ENCODE data around the gene TMEM94.
"Not testable (repeated sequence)": the region's sequence is repeated elsewhere in the genome, so short reads cannot be mapped to it uniquely, and the experiment has no call there.

The TMEM94 gene

DNA sequence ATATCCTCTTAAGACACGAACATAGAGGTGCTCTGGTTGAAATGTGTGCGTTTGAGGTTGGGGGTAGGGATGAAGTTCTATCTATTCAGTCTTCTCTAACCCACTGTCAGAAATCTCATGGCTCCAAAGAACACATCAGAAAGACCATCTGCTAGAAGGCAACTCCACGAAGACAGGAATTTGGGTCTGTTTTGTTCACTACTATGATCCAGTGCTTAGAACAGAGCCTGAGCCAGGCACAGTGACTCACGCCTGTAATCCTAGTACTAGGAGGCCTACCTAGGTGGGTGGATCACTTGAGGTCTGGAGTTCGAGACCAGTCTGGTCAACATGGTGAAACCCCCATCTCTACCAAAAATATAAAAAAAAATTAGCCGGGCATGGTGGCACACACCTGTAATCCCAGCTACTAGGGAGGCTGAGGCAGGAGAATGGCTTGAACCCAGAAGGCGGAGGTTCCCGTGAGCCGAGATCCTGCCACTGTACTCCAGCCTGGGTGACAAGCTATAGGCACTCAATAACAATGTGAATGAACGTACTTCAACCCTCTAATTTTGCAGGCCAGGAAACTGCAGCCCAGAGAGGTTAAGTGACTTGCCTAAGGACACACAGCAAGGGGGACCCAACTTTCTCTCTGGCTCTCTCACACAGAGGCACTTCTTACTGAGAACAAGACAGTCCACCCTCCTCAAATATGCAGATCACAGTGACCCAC lies 56.6 kb downstream of the TMEM94 start:
- DNase-seq: no peak

DNA sequence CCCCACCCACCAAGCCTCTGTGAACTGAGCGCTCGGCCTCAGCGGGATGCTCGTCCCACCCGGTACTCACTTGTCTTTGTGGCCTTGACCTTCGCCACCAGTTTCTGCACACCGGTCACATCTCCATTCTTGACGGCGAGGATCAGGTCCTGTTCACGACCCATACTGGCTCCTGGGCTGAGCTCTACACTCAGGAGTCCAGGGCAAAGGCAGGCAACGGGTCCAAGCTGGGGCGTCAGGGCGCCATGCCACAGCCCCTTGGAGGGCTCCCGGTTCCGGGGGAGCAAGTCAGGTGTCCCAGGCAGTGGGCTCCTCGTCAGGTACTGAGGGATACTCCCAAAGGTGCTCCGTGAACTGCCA lies 57.2 kb downstream of the TMEM94 start:
- no peak for DNase-seq

DNA sequence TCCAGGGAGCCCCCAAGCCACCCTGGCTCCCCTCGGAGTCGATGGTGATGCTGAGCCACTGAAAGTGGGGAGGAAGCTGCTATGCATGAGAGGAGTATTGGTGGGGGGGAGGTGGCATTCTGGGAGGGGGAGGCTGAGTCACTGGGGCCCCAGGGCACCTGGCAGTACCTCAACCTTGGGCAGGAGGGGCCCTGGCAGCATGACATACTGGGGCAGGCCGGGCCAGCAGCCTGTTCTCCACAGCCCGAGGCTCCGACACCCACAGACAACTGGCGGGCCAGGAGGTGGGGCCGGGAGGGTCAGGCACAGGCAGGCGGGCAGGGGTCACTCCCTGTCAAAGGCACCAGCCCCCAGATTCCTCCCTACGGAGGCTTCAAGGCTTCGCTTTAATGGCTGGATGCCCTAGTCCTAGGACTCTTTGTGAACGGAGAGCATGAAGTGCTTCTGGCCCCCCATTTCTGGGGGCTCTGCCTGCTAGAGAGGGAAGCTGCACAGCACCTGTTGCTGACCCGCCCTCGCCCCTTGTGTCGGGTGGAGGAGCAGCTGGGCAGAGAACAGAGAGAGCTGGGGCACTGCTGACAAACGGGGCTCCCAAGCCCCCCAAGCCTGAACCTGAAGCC lies 58.0 kb downstream of the TMEM94 start:
- peak in 1 of 2 experiments; percentile 6 for DNase-seq

DNA sequence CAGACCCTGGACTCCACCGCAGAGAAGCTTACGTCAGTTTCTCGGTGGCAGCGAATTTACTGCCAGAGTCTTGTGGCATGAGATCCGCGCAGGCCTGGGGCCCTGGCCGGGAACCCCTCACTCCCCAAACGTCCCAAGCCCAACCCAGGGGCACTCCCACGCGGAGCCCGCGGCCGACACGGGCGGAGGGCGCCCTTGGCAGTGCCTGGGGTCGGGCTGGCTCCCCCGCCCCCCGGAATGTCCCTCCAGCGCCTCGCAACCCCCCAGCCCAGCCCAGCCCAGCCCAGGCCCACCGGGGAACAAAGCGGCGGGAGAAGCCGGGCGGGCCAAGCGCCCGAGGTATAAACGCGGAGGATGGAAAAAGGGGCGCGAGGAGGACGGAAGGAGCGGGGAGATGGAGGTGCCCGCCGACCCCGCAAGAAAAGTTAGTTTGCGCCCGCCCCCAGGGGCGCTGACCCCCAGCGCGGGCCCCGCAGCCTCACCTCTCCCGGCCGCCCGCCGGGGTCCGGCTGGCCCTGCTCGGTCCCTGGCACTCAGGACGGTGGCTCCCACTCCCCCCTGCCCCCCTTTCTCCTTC lies 58.6 kb downstream of the TMEM94 start:
- no peak for DNase-seq

DNA sequence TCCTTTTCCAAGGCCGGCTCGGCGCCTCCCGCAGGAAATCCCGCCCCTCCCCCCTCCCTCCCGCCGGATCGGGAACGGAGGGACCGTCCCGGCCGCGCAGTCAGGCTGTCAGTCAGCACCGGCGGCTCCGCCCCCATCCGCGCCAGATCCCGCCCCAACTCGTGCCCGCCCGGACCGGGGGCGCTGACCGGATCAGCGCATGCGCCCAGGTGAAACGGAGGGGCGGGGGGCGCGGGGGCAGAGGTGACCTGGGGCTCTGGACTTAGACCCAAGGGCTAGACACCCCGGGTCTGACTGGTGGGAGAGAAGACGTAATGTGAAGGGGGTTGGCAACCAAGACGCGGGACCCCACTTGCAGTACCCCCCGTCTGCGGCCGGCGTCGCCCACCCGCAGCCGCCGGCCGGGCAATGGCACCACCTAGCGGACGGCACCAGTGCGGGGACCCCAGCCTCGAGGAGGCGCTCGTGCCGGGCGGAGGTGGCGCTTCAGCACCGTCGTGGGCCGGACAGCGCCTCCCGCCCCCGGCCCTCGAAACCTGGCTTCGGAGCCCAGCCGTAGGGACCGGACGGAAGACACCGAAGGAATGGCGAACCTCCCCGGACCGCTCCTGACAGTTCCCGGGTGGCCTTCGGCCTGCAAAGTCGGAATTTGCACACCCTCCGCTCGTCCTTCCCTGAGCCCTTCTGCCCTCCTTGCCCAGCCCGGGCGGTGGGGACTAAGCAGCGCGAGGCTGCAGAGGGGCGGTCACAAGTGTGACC lies 59.2 kb downstream of the TMEM94 start, which contains the start of gene CASKIN2:
Gene CASKIN2, minus strand, starts transcription at position 42 of the 759 bp plus-strand sequence. CDS start 1,733 bp downstream, outside the sequence.
- peak; percentile 65 for DNase-seq

DNA sequence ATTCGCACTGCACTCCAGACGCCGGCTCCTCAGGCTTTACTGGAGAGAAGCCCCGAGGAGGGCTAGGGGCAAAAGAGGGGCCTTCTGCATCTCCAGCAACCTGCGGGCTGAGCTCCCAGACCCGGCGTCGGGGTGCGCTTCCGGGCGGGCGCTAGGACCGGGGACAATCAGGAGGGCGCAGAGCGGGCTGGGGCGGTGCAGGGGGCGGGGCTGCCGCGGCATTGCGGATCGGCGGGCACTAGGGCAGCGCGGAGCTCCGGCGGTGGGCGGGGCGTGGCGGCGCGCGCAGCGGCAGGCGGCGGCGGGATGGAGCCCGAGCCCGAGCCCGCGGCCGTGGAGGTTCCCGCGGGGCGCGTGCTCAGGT lies 59.8 kb downstream of the TMEM94 start, which contains the start of gene TSEN54:
Gene TSEN54, plus strand, starts transcription at position 274 of the 364 bp plus-strand sequence. Its CDS starts 33 bp downstream, at position 307.
- DNase-seq: peak; percentile 94

DNA sequence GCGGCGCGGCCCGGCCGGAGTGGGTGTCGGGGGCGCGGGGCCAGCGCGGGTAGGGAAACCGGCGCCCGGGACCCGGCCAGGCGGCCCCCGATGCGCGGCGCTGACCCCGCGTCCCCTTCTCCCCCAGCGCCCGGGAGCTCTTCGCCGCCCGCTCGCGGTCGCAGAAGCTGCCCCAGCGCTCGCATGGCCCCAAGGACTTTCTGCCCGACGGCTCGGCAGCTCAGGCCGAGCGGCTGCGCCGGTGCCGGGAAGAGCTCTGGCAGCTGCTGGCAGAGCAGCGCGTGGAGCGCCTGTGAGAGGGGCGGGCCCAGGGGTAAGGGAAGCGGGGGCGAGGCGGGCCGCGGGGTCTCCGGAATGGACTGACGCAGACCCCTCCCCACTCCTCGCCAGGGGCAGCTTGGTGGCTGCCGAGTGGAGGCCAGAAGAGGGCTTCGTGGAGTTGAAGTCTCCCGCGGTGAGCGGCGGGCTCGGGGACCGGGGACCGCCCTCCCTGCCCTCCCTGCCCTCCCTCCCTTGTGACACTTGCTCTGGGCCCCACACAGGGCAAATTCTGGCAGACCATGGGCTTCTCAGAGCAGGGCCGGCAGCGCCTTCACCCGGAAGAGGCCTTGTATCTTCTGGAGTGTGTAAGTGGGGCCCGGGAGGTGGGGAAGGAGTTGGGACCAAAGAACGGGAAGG lies 60.3 kb downstream of the TMEM94 start:
- DNase-seq: peak; percentile 20 to 26

DNA sequence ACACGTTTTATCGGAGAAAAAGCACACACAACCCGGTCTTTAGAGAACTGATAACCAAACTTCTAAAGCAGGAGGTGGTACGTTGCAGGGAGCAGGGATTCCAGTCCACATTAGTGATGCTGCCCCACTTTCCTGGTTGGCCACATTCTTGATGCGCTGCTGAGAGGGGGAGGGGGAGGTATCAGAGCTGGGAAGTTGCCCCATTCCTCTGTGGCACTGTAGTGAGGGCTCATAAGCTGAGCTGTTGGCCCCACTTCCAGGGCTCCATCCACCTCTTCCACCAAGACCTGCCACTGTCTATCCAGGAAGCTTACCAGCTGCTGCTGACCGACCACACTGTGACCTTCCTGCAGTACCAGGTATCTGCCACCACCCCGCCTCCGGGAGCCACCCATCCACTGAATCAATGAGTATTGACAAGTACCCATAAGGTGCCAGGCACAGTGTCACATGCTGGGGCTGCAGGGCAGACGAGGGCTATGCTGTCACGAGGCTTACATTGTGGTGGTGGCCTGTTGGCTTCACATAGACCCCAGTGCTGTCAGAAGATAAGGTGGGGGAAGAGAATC lies 60.9 kb downstream of the TMEM94 start:
- peak; percentile 16 to 20 for DNase-seq

DNA sequence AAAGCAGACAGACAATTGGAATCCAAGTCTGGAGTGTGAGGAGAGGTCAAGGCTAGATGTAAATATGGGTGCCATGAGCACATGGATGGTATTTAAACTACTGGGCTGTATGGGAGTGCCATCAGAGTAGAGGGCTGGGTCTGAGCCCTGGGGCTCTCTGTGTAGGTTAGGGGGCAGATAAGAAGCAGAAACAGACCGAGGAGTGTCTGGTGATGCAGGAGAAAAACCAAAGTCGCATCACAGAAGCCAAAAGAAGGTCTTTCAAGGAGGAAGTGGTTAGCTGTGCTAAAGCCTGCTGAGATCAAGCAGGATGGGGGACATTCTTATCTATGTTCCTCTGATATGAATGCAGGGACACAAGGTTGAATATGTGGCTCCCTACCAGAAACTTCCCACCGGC lies 61.8 kb downstream of the TMEM94 start:
- DNase-seq: no peak

DNA sequence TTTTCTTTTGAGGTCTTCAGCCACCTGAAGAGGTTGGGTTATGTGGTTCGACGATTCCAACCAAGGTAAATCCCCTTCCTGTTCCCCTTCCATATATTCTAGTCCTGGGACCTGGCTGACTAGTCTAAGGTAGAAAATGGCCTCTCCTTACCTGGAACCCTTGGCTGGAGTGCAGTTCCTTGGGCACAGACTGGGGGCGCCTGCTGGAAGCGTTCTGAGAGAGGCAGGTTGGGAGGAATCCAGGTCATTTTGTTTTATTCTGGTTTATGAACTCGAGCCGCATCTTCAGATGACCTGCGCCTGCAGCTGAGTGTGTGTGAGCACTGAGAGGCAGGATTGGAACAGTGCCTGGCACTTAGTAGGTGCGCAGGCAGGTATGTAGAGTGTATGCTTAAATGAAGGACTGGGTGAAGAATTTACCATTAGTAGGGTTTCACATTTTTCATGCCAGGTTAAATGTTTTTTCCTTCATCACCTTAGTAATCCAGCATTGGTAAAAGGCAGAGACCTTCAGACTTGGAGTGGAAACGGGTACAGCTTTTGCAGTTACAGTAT lies 62.6 kb downstream of the TMEM94 start:
- DNase-seq: no peak

DNA sequence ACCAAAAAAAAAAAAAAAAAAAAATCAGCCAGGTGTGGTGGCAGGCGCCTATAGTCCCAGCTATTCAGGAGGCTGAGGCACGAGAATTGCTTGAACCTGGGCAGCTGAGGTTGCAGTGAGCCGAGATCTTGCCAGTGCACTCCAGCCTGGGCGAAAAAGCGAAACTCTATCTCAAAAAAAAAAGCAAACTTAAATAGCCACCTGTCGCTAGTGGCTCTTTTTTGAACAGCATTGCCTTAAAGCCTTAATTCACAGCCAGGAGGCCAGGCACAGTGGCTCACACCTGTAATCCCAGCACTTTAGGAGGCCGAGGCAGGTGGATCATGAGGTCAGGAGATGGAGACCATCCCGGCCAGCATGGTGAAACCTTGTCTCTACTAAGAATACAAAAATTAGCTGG lies 64.0 kb downstream of the TMEM94 start:
- DNase-seq: not testable (repeated sequence)

DNA sequence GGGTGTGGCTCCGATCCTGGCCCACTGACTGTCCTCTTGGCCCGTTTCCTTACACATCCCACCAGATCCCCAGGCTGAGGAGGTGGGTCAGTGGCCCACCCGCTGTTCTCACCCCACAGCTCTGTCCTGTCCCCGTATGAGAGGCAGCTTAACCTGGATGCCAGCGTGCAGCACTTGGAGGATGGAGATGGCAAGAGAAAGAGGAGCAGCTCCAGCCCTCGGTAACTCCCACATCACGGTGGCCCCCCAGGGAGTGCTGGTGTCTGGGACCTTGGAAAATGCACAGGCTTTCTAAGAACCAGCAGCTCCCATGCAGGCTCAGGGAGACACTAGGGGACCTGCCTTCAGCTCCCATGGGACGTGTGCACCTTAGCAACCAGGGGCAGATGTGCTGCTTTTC lies 64.9 kb downstream of the TMEM94 start:
- no peak for DNase-seq

DNA sequence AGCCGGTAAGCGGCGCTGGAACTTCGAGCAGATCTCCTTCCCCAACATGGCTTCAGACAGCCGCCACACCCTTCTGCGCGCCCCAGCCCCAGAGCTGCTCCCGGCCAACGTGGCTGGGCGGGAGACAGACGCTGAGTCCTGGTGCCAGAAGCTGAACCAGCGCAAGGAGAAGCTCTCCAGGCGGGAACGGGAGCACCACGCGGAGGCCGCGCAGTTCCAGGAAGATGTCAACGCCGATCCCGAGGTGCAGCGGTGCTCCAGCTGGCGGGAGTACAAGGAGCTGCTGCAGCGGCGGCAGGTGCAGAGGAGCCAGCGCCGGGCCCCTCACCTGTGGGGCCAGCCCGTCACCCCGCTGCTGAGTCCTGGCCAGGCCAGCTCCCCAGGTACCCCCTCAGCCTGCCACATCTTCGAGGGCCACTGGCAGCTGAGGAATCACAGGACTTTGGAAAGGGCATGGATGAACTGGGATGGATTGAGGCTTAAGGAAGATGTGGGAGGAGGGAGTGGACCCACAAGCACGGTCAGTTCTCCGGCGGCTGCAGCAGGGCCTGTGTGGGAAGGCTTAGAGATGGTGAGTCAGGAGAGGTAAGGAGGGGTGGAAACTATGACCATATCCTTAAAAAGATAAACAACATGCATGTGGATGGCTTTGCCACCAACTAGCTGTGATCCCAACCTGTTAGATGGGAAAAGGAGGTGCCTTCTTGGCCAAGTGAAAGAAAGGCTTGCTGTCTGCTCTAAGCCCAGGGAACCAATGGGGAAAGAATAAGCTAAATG lies 65.7 kb downstream of the TMEM94 start:
- no peak for DNase-seq

DNA sequence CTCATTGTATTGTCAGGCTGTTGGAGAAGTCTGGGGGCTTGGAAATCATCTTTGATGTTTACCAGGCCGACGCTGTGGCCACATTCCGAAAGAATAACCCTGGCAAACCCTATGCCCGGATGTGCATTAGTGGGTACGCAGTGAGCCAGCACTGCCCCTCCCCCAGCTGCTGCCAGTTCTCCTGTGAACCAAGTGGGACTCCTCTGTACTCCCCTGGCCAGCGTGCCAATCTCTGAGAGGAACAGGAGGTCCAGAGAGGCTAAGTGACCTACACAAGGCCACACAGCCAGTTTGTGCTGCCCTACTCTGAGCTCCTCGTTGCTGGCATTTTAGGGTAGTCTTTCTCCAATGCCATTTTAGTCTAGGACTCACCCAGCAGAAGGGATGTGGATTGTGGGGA lies 67.2 kb downstream of the TMEM94 start:
- DNase-seq: no peak

DNA sequence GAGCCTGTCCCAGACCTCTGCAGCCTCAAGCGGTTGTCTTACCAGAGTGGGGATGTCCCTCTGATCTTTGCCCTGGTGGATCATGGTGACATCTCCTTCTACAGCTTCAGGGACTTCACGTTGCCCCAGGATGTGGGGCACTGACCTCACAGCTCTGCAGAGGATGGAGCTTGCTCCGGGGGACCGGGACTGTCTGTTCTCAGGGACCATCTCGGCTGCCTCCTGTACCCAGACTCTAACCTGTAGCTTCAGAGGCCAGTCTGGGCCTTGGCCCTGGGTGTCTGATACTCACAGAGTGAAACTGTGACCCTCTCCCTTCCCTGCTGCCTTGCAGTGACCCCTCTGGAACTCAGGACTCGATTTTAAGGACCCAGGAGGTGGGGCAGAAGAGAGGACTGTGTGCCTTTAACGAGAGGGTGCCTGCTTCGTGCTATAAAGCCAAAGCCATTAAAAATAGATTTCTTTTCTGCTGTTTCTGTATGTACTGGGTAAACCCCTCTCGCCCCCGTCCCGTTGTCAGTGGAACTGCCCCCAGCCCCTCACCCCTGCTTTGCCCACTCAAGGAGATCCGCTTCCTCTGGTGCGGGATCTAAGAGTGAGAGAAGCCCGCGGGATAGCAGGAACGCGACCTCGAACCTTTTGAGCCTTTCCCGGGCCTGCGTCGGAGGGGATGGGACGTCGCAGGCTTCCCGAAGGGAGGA lies 68.0 kb downstream of the TMEM94 start:
- DNase-seq: no peak

DNA sequence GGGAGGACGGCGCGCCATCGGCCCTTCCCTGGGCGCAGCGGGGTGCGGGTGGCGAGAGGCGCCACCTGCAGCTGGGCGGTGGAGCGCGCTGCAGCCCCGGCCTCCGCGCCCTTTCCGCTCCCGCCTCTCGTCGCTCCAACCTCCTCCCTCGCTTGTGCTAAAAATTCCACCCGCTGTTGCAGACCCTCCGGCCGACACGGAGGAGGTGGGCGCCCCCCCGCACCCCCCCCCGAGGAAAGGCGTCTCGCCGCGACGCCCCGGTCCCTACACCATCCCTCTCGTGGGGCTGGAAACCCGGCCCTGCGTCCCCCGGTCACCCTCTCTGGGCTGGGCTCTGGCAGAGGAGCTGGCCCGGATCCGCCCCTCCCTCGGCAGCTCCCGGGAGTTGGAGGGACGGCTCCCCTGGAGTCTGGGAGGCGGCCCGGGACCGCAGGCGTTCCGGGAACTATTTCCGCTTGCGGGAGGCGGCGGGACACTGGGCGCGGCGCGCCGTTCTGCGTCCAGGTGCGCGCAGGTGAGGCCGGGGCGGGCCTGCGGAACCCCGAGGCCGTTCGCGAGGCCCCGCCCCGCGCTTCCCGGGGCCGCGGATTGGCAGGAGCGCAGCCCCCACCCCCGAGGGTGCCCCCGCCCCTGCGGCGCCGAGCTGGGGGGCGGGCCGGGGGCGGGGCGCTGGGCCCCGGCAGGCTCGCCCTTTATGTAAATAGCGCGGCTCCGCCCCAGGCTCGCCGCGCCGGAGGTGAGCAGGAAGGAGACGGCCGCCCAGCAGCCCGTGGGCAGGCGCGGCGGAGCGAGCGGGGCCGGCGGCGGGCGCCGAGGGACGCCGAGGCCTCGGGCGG lies 68.8 kb downstream of the TMEM94 start, which contains the start of gene LLGL2:
Gene LLGL2, plus strand, starts transcription at position 728 of the 836 bp plus-strand sequence. CDS start 17,730 bp downstream, outside the sequence.
- peak; percentile 71 to 77 for DNase-seq

DNA sequence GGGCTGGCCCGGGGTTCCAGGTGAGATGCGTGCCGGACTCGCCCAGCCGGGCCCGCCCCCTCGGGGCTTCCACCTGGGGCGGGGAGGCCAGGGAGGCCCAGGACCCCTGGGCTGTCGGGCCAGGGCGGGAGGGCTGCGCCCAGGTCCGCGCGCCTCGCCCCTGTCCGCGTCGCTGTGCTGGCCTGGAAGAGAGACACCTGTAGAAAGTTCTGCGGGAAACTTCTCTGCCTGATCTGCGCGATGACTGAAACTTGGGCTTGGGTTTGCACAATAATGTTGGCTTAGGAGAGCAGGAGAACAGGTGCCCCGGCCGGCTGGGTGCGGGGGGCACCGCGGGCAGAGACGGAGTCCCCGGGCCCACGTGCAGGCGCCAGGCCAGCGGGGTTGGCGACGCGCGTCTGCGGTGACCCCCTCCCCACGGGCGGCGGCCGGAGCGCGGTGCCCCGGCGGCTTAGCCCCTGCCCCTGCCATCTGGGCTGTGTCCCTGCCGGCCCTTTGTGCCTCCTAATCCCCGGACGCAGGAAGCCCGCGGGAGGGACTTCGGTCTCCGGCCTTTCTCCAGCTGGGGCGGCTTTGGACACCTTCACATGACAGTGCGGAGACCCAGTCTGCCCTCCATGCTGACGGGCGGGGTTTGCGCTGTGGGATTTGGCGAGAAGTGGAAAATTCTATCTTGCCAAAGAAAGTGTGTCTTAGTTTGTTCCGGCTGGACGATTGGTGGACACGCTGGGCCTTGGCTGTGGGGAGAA lies 69.5 kb downstream of the TMEM94 start:
- no peak for DNase-seq

DNA sequence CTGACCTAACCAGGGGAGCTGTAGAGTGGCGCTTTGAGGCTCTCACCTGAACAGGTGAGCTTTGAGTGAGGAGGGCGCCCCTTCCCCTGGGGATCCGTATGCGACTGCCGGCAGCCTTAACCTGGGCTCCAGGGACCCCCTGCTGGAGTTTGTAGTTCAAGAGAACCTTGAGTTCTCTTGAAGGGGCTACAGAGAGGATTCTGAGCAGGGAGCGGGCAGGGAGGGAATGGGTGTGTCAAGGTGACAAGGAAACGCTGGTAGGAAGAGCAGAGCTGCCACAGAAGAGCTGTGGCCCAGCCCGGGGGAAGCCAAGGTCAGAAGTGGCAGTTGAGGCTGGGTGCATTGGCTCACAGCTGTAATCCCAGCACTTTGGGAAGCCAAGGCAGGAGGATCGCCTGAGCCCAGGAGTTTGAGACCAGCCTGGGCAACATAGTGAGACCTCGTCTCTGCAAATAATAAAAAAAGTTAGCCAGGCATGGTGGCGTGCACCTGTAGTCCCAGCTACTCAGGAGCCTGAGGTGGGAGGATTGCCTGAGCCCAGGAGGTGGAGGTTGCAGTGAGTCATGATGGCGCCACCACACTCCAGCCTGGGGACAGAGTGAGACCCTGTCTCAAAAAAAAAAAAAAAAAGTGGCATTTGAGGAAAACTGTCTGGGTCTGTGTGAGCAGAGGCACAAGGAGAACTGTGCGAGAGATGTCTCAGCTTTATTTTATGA lies 70.3 kb downstream of the TMEM94 start:
- no peak for DNase-seq

Data from activated CD4-positive, alpha-beta T cell treated with anti-CD3 and anti-CD28 coated beads, Interleukin-2, amount 50 U/mL, for 4 hours (primary cell).